Body of pancreas (tissue), 4 donors: ENCODE measurements around the gene LIMK1.

Experiments used
- POLR2A ChIP-seq, 3 donors: fragments of 450-650 bp; IDR thresholded peaks; one replicate each; pipeline ENCODE4 v1.6.1; 2016; ENCODE audit warnings: antibody characterized with exemption in 3 of 3, mild to moderate bottlenecking in 2 of 3
- TF ChIP-seq, protein P1 (sequence below), 7 experiments: fragments of 450-650 bp in 4 of 7; fragments of 200-600 bp in 3 of 7; sonication (generic) in 3 of 7; IDR thresholded peaks; one replicate each; pipeline ENCODE4 v1.5.1; 2016 to 2019; ENCODE audit warnings: antibody characterized with exemption in 7 of 7

DNA sequence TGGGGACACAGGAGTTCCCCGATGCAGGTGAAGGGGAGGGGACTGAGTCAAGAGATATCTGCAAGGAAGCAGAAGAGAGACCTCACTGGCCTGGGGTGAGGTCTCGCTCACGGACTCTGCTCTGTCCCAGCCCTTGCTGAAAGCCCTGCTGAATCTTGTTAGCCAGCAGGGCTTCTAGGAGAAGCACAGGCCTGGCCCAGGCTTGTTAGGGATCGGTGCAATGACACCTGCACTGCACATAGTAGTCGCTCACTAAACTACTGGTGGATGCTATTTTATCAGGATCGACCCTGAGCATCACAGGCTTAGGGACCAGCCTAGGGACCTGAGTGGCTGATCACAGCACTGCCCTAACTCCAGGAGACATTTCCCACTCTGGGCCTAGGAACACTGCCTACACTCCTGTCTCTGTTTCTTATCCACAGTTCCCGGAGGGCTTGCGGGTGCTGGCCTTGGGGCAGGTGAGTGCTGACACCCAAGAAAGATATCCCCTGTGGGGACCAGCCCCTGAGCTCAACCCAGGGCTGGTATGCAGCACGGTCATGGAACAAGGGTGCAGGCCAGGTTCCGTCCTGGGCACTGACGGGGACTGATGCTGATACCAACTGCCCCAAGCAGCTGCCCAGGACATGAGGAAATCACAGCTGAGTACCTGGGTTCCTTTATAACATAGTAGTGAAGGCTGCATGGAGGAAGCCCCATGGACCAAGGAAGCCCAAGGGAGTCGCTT is 42.6 kb upstream of the LIMK1 start:
- TF ChIP-seq, protein P1, sequence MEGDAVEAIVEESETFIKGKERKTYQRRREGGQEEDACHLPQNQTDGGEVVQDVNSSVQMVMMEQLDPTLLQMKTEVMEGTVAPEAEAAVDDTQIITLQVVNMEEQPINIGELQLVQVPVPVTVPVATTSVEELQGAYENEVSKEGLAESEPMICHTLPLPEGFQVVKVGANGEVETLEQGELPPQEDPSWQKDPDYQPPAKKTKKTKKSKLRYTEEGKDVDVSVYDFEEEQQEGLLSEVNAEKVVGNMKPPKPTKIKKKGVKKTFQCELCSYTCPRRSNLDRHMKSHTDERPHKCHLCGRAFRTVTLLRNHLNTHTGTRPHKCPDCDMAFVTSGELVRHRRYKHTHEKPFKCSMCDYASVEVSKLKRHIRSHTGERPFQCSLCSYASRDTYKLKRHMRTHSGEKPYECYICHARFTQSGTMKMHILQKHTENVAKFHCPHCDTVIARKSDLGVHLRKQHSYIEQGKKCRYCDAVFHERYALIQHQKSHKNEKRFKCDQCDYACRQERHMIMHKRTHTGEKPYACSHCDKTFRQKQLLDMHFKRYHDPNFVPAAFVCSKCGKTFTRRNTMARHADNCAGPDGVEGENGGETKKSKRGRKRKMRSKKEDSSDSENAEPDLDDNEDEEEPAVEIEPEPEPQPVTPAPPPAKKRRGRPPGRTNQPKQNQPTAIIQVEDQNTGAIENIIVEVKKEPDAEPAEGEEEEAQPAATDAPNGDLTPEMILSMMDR (IDR thresholded peaks at IDR 0.05), result no peak
- TF ChIP-seq POLR2A (IDR thresholded peaks at IDR 0.05), result no peak
